ENCODE data around the gene KIF16B. TPM values are rescaled to one million over a fixed set of nuclear protein-coding genes. Genes with fewer than 3 reads are reported as not detected.
A peak's percentile ranks its signal among the peaks of the same experiment; 100 is the strongest.

Gene KIF16B
- 7.2 and 8.1 TPM in 2 replicates for total RNA-seq

- intact Hi-C loops (cut with micrococcal nuclease), result loop anchor here (5.0 to 10.0 kb wide), 3 partner anchors 1109 to 1932 kb away; partner anchors contain the start of genes RRBP1, SEC23B and ZNF133
- peaks cover 36% of the 10 kb centered on the region for H3K4me1 Mint-ChIP-seq (ENCODE audit: low read depth)
- peak within 1 kb of the TSS; percentile 91 for H3K27ac Mint-ChIP-seq
- no peaks in the 10 kb centered on the region for H3K9me3 Mint-ChIP-seq
- peak within 1 kb of the TSS; percentile 90 for H3K4me3 Mint-ChIP-seq
- H3K36me3 Mint-ChIP-seq (ENCODE audit: low read depth), result no peaks in the 10 kb centered on the region
- no peaks in the 10 kb centered on the region for H3K27me3 Mint-ChIP-seq (ENCODE audit: insufficient read depth)
- DNase-seq (ENCODE audit: low spot score), result peak; percentile 83
These were observed at the start of gene KIF16B for GRCh38 chr20:16573001-16573965. TSS of gene KIF16B (minus strand) at chr20:16573448. CDS start at chr20:16573275, 173 bp downstream.

GRCh38 chr20:16622501-16622900 is 49.3 kb upstream of the KIF16B start:
- intact Hi-C loops (cut with micrococcal nuclease), result no loop called here
- Mint-ChIP-seq H3K27me3 (ENCODE audit: insufficient read depth) (peaks cover 4% of the 10 kb centered on the region), H3K4me3 (no peak overlapping the region), H3K9me3 (peaks cover 3% of the 10 kb centered on the region), H3K4me1 (ENCODE audit: low read depth) (no peaks in the 10 kb centered on the region), H3K27ac (no peak overlapping the region), H3K36me3 (ENCODE audit: low read depth) (no peaks in the 10 kb centered on the region)
- no peak for DNase-seq (ENCODE audit: low spot score)

- intact Hi-C loops (cut with micrococcal nuclease), result no loop called here
- Mint-ChIP-seq H3K9me3 (peaks cover 4% of the 10 kb centered on the region), H3K4me1 (ENCODE audit: low read depth) (no peaks in the 10 kb centered on the region), H3K27me3 (ENCODE audit: insufficient read depth) (peaks cover 4% of the 10 kb centered on the region), H3K27ac (no peak overlapping the region), H3K4me3 (no peak overlapping the region), H3K36me3 (ENCODE audit: low read depth) (no peaks in the 10 kb centered on the region)
- DNase-seq (ENCODE audit: low spot score), result no peak
These were observed 48.3 kb upstream of the KIF16B start for GRCh38 chr20:16621435-16622141.

- Mint-ChIP-seq H3K9me3 (peaks cover 6% of the 10 kb centered on the region), H3K27ac (no peak overlapping the region), H3K4me1 (ENCODE audit: low read depth) (no peaks in the 10 kb centered on the region), H3K4me3 (no peak overlapping the region), H3K27me3 (ENCODE audit: insufficient read depth) (peaks cover 4% of the 10 kb centered on the region), H3K36me3 (ENCODE audit: low read depth) (no peaks in the 10 kb centered on the region)
- no peak for DNase-seq (ENCODE audit: low spot score)
- intact Hi-C loops (cut with micrococcal nuclease), result no loop called here
These were observed 47.7 kb upstream of the KIF16B start for GRCh38 chr20:16620961-16621360.

- Mint-ChIP-seq H3K27me3 (ENCODE audit: insufficient read depth) (peaks cover 4% of the 10 kb centered on the region), H3K27ac (no peak overlapping the region), H3K4me3 (no peak overlapping the region)
These were observed 46.7 kb upstream of the KIF16B start for GRCh38 chr20:16619953-16620352.

GRCh38 chr20:16617056-16617455 is 43.8 kb upstream of the KIF16B start:
- Mint-ChIP-seq H3K4me3 (no peak overlapping the region), H3K27me3 (ENCODE audit: insufficient read depth) (peaks cover 4% of the 10 kb centered on the region), H3K36me3 (ENCODE audit: low read depth) (no peaks in the 10 kb centered on the region), H3K9me3 (peaks cover 6% of the 10 kb centered on the region), H3K27ac (no peak overlapping the region), H3K4me1 (ENCODE audit: low read depth) (no peaks in the 10 kb centered on the region)
- intact Hi-C loops (cut with micrococcal nuclease), result no loop called here
- DNase-seq (ENCODE audit: low spot score), result no peak

More at GRCh38 chr20:16619953-16620352, 46.7 kb upstream of the KIF16B start:
- intact Hi-C loops (cut with micrococcal nuclease), result no loop called here
- peaks cover 6% of the 10 kb centered on the region for H3K9me3 Mint-ChIP-seq
- no peaks in the 10 kb centered on the region for H3K36me3 Mint-ChIP-seq (ENCODE audit: low read depth)
- no peak for DNase-seq (ENCODE audit: low spot score)
- H3K4me1 Mint-ChIP-seq (ENCODE audit: low read depth), result no peaks in the 10 kb centered on the region

- no peaks in the 10 kb centered on the region for H3K4me1 Mint-ChIP-seq (ENCODE audit: low read depth)
- no peak for DNase-seq (ENCODE audit: low spot score)
- H3K9me3 Mint-ChIP-seq, result peaks cover 6% of the 10 kb centered on the region
- intact Hi-C loops (cut with micrococcal nuclease), result no loop called here
- H3K36me3 Mint-ChIP-seq (ENCODE audit: low read depth), result no peaks in the 10 kb centered on the region
- no peak overlapping the region for H3K27ac Mint-ChIP-seq
- H3K4me3 Mint-ChIP-seq, result no peak overlapping the region
- H3K27me3 Mint-ChIP-seq (ENCODE audit: insufficient read depth), result peaks cover 4% of the 10 kb centered on the region
These were observed 43.1 kb upstream of the KIF16B start for GRCh38 chr20:16616317-16616716.

GRCh38 chr20:16615199-16615598 is 42.0 kb upstream of the KIF16B start:
- H3K27ac Mint-ChIP-seq, result no peak overlapping the region
- H3K36me3 Mint-ChIP-seq (ENCODE audit: low read depth), result no peaks in the 10 kb centered on the region
- DNase-seq (ENCODE audit: low spot score), result no peak
- H3K4me1 Mint-ChIP-seq (ENCODE audit: low read depth), result no peaks in the 10 kb centered on the region
- H3K9me3 Mint-ChIP-seq, result peaks cover 6% of the 10 kb centered on the region
- H3K27me3 Mint-ChIP-seq (ENCODE audit: insufficient read depth), result peaks cover 1% of the 10 kb centered on the region
- intact Hi-C loops (cut with micrococcal nuclease), result no loop called here
- no peak overlapping the region for H3K4me3 Mint-ChIP-seq

GRCh38 chr20:16613954-16614353 is 40.7 kb upstream of the KIF16B start:
- intact Hi-C loops (cut with micrococcal nuclease), result no loop called here
- H3K9me3 Mint-ChIP-seq, result peaks cover 3% of the 10 kb centered on the region
- no peaks in the 10 kb centered on the region for H3K4me1 Mint-ChIP-seq (ENCODE audit: low read depth)
- H3K27ac Mint-ChIP-seq, result no peak overlapping the region
- H3K27me3 Mint-ChIP-seq (ENCODE audit: insufficient read depth), result no peaks in the 10 kb centered on the region
- no peaks in the 10 kb centered on the region for H3K36me3 Mint-ChIP-seq (ENCODE audit: low read depth)
- H3K4me3 Mint-ChIP-seq, result no peak overlapping the region
- no peak for DNase-seq (ENCODE audit: low spot score)

GRCh38 chr20:16612706-16613105 is 39.5 kb upstream of the KIF16B start:
- no peak for DNase-seq (ENCODE audit: low spot score)
- Mint-ChIP-seq H3K9me3 (peaks cover 3% of the 10 kb centered on the region), H3K27ac (no peak overlapping the region), H3K4me1 (ENCODE audit: low read depth) (no peaks in the 10 kb centered on the region), H3K4me3 (no peak overlapping the region), H3K36me3 (ENCODE audit: low read depth) (no peaks in the 10 kb centered on the region), H3K27me3 (ENCODE audit: insufficient read depth) (peaks cover 1% of the 10 kb centered on the region)
- intact Hi-C loops (cut with micrococcal nuclease), result no loop called here

GRCh38 chr20:16611817-16612216 is 38.6 kb upstream of the KIF16B start:
- intact Hi-C loops (cut with micrococcal nuclease), result no loop called here
- Mint-ChIP-seq H3K4me1 (ENCODE audit: low read depth) (no peaks in the 10 kb centered on the region), H3K4me3 (no peak overlapping the region), H3K36me3 (ENCODE audit: low read depth) (no peaks in the 10 kb centered on the region), H3K9me3 (peaks cover 3% of the 10 kb centered on the region), H3K27me3 (ENCODE audit: insufficient read depth) (peaks cover 7% of the 10 kb centered on the region), H3K27ac (no peak overlapping the region)
- DNase-seq (ENCODE audit: low spot score), result no peak

- no peak overlapping the region for H3K4me3 Mint-ChIP-seq
- intact Hi-C loops (cut with micrococcal nuclease), result no loop called here
- H3K27me3 Mint-ChIP-seq (ENCODE audit: insufficient read depth), result peaks cover 7% of the 10 kb centered on the region
- no peaks in the 10 kb centered on the region for H3K4me1 Mint-ChIP-seq (ENCODE audit: low read depth)
- DNase-seq (ENCODE audit: low spot score), result no peak
- no peaks in the 10 kb centered on the region for H3K9me3 Mint-ChIP-seq
- H3K27ac Mint-ChIP-seq, result no peak overlapping the region
- no peaks in the 10 kb centered on the region for H3K36me3 Mint-ChIP-seq (ENCODE audit: low read depth)
These were observed 35.8 kb upstream of the KIF16B start for GRCh38 chr20:16609066-16609465.

- intact Hi-C loops (cut with micrococcal nuclease), result no loop called here
These were observed 35.0 kb upstream of the KIF16B start for GRCh38 chr20:16608277-16608650.

More at GRCh38 chr20:16608277-16608650, 35.0 kb upstream of the KIF16B start:
- Mint-ChIP-seq H3K4me1 (ENCODE audit: low read depth) (no peaks in the 10 kb centered on the region), H3K4me3 (no peak overlapping the region), H3K9me3 (no peaks in the 10 kb centered on the region), H3K36me3 (ENCODE audit: low read depth) (no peaks in the 10 kb centered on the region), H3K27me3 (ENCODE audit: insufficient read depth) (peaks cover 11% of the 10 kb centered on the region), H3K27ac (no peak overlapping the region)
- DNase-seq (ENCODE audit: low spot score), result no peak

Measured in activated T-helper 1 cell treated with anti-CD3 and anti-CD28 coated beads, Interleukin-12 subunit alpha, Interleukin-12 subunit beta, Interleukin-2, Interleukin-4 antibody, amounts not matched to agents 30 ng/mL and 10 ng/mL and 1 ng/mL, durations not matched to agents 14 hours and 24 hours and 36 hours (primary cell).